ENCODE data around the gene ARID1B. TPM values are rescaled to one million over a fixed set of nuclear protein-coding genes. Genes with fewer than 3 reads are reported as not detected.

ARID1B gene
- total and polyA plus RNA-seq, 2 of the 4 experiments (the other 2 are of a cell fraction) = 14.5 to 20.1 TPM

GRCh38 chr6:156839129-156839528 lies 62.0 kb downstream of the ARID1B start:
- Histone ChIP-seq H3K4me2 (ENCODE audit: low read depth, low read length) (no peak overlapping the region), H3K18ac (ENCODE audit: low read depth, low read length) (no peak overlapping the region), H3K9me1 (ENCODE audit: insufficient read depth, low read length) (peaks cover 30% of the 10 kb centered on the region), H3K4me1 (ENCODE audit: control insufficient read depth, insufficient read depth, low read length) (peaks cover 9% of the 10 kb centered on the region), H3K4ac (ENCODE audit: low read depth, low read length) (no peak overlapping the region), H3K36me3 (ENCODE audit: control insufficient read depth, insufficient read depth, low read length) (peaks cover 6% of the 10 kb centered on the region), H2BK120ac (ENCODE audit: low read depth, low read length) (no peak overlapping the region), H3K23ac (ENCODE audit: low read depth, low read length) (peak overlapping the region; percentile 52; the same call in 1 of the 2 replicates), H2BK5ac (ENCODE audit: low read depth, low read length, poor library complexity, severe bottlenecking) (no peak overlapping the region), H3K27me3 (ENCODE audit: control insufficient read depth, insufficient read depth, low read length) (no peaks in the 10 kb centered on the region), H4K5ac (ENCODE audit: low read depth, low read length) (no peak overlapping the region), H3K56ac (ENCODE audit: extremely low read depth, insufficient read depth, low read length) (no peak overlapping the region), H3K27ac (ENCODE audit: insufficient read depth, low read length) (no peak overlapping the region), H3K14ac (replicated peaks; ENCODE audit: low read depth, low read length) (no peak overlapping the region; the same call in 1 of the 2 replicates), H2BK20ac (ENCODE audit: low read depth, low read length) (no peak overlapping the region), H4K8ac (ENCODE audit: low read depth in 2 of 2, low read length in 2 of 2) (no peak overlapping the region), H3K4me3 (ENCODE audit: insufficient read depth, low read depth, low read length) (no peak overlapping the region), H2AK5ac (ENCODE audit: low read depth, low read length) (no peak overlapping the region), H4K91ac (ENCODE audit: insufficient read depth, low read depth, low read length) (no peak overlapping the region), H3K9me3 (ENCODE audit: control insufficient read depth, insufficient read depth, low read length) (no peaks in the 10 kb centered on the region), H2AK9ac (replicated peaks; ENCODE audit: low read depth, low read length, poor library complexity) (no peak overlapping the region), H3K79me1 (ENCODE audit: low read depth in 1 of 2, low read length in 2 of 2) (peaks cover 33 to 81% of the 10 kb centered on the region in 2 experiments), H3K9ac (ENCODE audit: low read depth, low read length) (no peak overlapping the region), H2AFZ (replicated peaks; ENCODE audit: low read length, poor library complexity) (no peak overlapping the region), H2BK15ac (ENCODE audit: low read depth, low read length) (no peak overlapping the region), H4K20me1 (ENCODE audit: insufficient read depth, low read length) (peaks cover 53% of the 10 kb centered on the region)
- DNase-seq = no peak
- ChIA-PET POLR2A (ENCODE audit: unreplicated experiment) (no interaction called here), CTCF (no interaction called here)
- intact Hi-C loops (cut with micrococcal nuclease) = no loop called here
- TF ChIP-seq NFE2L2 (IDR thresholded peaks at IDR 0.05; ENCODE audit: low read depth, low read length) (no peak), RFX5 (IDR thresholded peaks at IDR 0.05; ENCODE audit: low read depth, low read length) (no peak), BHLHE40 (IDR thresholded peaks at IDR 0.05; ENCODE audit: low read depth, low read length) (no peak), POLR2A (IDR thresholded peaks at IDR 0.05; ENCODE audit: low read depth, low read length) (no peak), CHD1 (IDR thresholded peaks at IDR 0.05; ENCODE audit: low read depth, low read length) (no peak), SMC3 (IDR thresholded peaks at IDR 0.05; ENCODE audit: low read depth, low read length) (no peak), USF2 (IDR thresholded peaks at IDR 0.05; ENCODE audit: low read depth, low read length) (no peak), CEBPB (IDR thresholded peaks at IDR 0.05; ENCODE audit: low read depth, low read length) (no peak), CTCF (conservative IDR thresholded peaks at IDR 0.05; ENCODE audit: low read depth, low read length) (no peak), RCOR1 (IDR thresholded peaks at IDR 0.05; ENCODE audit: insufficient replicate concordance, low read length) (no peak), FOS (IDR thresholded peaks at IDR 0.05; ENCODE audit: low read depth, low read length) (no peak), MAFK (IDR thresholded peaks at IDR 0.05; ENCODE audit: low read depth, low read length) (no peak), MAZ (IDR thresholded peaks at IDR 0.05; ENCODE audit: borderline replicate concordance, low read depth, low read length) (no peak), RAD21 (IDR thresholded peaks at IDR 0.05; ENCODE audit: low read length) (no peak), ELK1 (IDR thresholded peaks at IDR 0.05; ENCODE audit: borderline replicate concordance, low read depth, low read length) (no peak), MXI1 (IDR thresholded peaks at IDR 0.05; ENCODE audit: borderline replicate concordance, low read depth, low read length) (no peak)
- no TSS peak for BruUV-seq (replicated peaks)
- in situ Hi-C loops (cut with MboI; ENCODE audit: low sequenced_read_pairs) = no loop called here
- ATAC-seq (ENCODE audit: low read depth) = no peak
- WGBS, 2 experiments (ENCODE audit: extremely low coverage in 2 of 2, insufficient read length in 1 of 2) = no CpG with 5 or more reads among the region's 2 CpGs
- dilution Hi-C loops (cut with HindIII; ENCODE audit: low sequenced_read_pairs, unreplicated experiment) = no loop called here

Data from IMR-90 (cell line).